GM12892 (cell line): Measurements from ENCODE around the gene ABCD4.

ENCODE experiments used
- POLR2A ChIP-seq: IDR thresholded peaks from 2 replicates; pipeline ENCODE4 v1.6.1; 2011; ENCODE audit warnings: low read depth, low read length, control low read depth
- POLR2AphosphoS5 ChIP-seq: IDR thresholded peaks from 2 replicates; pipeline ENCODE4 v1.6.1; 2011; ENCODE audit warnings: low read depth, low read length, control low read depth

DNA sequence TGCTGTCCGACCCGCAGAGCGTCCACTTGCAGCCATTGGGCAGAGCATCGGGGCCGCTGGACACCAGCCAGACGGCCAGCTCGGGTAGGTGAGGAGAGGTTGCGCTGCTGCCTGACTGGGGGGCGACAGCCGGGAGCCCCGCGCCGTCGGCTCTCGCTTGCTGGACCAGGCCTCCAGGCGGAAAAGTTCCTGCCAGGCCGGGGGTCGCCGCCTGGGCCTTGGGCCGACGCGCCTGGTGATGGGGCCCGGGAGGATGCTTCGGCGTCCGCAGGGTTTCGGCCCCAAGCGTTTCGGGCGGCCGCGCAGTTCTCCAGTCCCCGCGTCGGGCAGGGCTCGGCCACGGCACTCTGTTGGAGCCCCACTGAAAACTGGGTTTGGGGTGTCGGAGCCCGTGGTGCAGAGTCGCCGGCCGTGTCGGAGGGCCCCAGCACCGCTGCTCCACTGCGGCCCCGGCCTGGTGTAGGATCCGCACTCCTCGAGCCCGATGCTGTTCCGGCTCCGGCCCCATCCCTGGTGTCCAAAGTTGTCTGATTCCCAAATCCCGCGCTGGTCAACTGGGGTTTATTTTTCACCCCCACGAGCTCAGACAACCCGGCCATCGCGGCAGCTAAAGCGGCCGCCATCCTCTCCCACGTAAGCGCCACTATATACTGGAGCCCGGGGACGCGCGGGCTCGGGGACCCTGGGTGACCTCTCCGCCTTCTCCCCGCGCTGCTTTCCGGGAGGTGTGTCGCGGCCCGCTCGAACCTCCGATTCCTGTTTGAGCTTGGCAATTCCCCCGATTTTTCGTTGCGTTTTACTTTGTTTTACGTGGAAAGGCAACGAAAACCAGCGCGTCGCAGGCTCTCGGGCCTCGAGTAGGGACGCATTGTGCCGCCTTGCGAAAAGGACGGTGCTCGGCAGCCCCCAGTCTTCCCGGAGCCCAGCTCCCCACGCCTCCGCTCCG, 62.6 kb downstream of the ABCD4 start:
- TF ChIP-seq POLR2A (no peak), POLR2AphosphoS5 (no peak)
